Uterus (tissue), 4 donors: ENCODE results near the gene COLGALT1. TPM values are rescaled to one million over a fixed set of nuclear protein-coding genes. Genes with fewer than 3 reads are reported as not detected.
"Not testable (repeated sequence)": the region's sequence is repeated elsewhere in the genome, so short reads cannot be mapped to it uniquely, and the experiment has no call there.

Source experiments
- DNase-seq, 2 donors: peaks; one replicate each; pipeline ENCODE4 v3.0.0-alpha.2; 2019 to 2020
- H3K27ac ChIP-seq, 2 donors: fragments of 200-600 bp; sonication (generic); 1 replicate in 1 of 2; 2 replicates in 1 of 2; pipeline ENCODE4 v1.5.1; 2016 to 2018
- H3K27me3 ChIP-seq, 2 donors: fragments of 200-600 bp; sonication (generic); one replicate each; pipeline ENCODE4 v1.5.1; 2018 to 2019; ENCODE audit warnings: control low read depth in 1 of 2
- H3K36me3 ChIP-seq, 2 donors: fragments of 200-600 bp; sonication (generic); one replicate each; pipeline ENCODE4 v1.5.1; 2019; ENCODE audit warnings: control low read depth in 1 of 2
- H3K4me1 ChIP-seq, 2 donors: fragments of 200-600 bp; sonication (generic); one replicate each; pipeline ENCODE4 v1.5.1; 2018 to 2019; ENCODE audit warnings: control low read depth in 1 of 2
- H3K4me3 ChIP-seq, 2 donors: fragments of 200-600 bp; sonication (generic); 1 replicate in 1 of 2; 2 replicates in 1 of 2; pipeline ENCODE4 v1.5.1; 2018 to 2019; ENCODE audit warnings: mild to moderate bottlenecking in 1 of 2
- H3K9me3 ChIP-seq, 2 donors: fragments of 200-600 bp; sonication (generic); one replicate each; pipeline ENCODE4 v1.5.1; 2019; ENCODE audit warnings: control low read depth in 1 of 2
- CTCF ChIP-seq, 4 experiments: fragments of 200-600 bp in 2 of 4; fragments of 450-650 bp in 2 of 4; sonication (generic) in 2 of 4; IDR thresholded peaks; one replicate each; pipeline ENCODE4 v1.5.1; 2016 to 2019; ENCODE audit warnings: antibody characterized with exemption in 4 of 4, mild to moderate bottlenecking in 2 of 4, moderate library complexity in 1 of 4
- POLR2A ChIP-seq, 2 donors: fragments of 450-650 bp; IDR thresholded peaks; one replicate each; pipeline ENCODE4 v1.6.1; 2016; ENCODE audit warnings: antibody characterized with exemption in 2 of 2, mild to moderate bottlenecking in 1 of 2, moderate library complexity in 1 of 2
- intact Hi-C: fragments of 100-400 bp; cut with DNase I; formaldehyde crosslinking; loops from one replicate; pipeline ENCODE4 v1.15.1; 2023; ENCODE audit warnings: low total_unique reads
- total RNA-seq, 4 donors: library from RNA; depleted of rRNA in 3 of 4; stranded (reverse); fragments of >200 nt in 3 of 4; gene quantifications; one replicate each; pipeline versions ENCODE4 v1.1.0 to v1.2.4, GENCODE V29; 2014 to 2023
- donor health status: DM: yes; HTN: yes; CAD: no.

Gene COLGALT1
- total RNA-seq = 10 to 100 TPM; 24.6 to 56.6 (median 52.0) TPM

- H3K9me3 ChIP-seq = no peaks in the 10 kb centered on the region
- peaks cover 0 to 8% of the 10 kb centered on the region in 2 donors for H3K4me1 ChIP-seq
- H3K27me3 ChIP-seq = no peaks in the 10 kb centered on the region
- peak; percentile 98 to 99 for DNase-seq
- H3K27ac ChIP-seq = peak within 1 kb of the TSS; percentile 78 to 80
- intact Hi-C loops = no loop called here
- TF ChIP-seq CTCF (IDR thresholded peaks at IDR 0.05) = peak in 2 of 4 experiments; percentile 17 to 38
- TF ChIP-seq POLR2A (IDR thresholded peaks at IDR 0.05) = peak; percentile 38 to 63
- H3K4me3 ChIP-seq = peak within 1 kb of the TSS; percentile 76 to 99
- no peaks in the 10 kb centered on the region for H3K36me3 ChIP-seq
These were observed at the start of gene COLGALT1 for GRCh38 chr19:17555480-17555928. COLGALT1 (plus strand) TSS chr19:17555649; CDS start chr19:17555714, 65 bp downstream.

- Histone ChIP-seq H3K36me3 (no peaks in the 10 kb centered on the region), H3K27ac (no peak overlapping the region)
- intact Hi-C loops = no loop called here
These were observed 48.7 kb upstream of the COLGALT1 start for GRCh38 chr19:17506745-17507144.

GRCh38 chr19:17508558-17508933, 46.9 kb upstream of the COLGALT1 start:
- H3K4me3 ChIP-seq, H3K36me3 ChIP-seq, H3K27me3 ChIP-seq, H3K9me3 ChIP-seq, H3K27ac ChIP-seq, intact Hi-C loops, DNase-seq, H3K4me1 ChIP-seq: not testable (repeated sequence)

More at GRCh38 chr19:17506745-17507144, 48.7 kb upstream of the COLGALT1 start:
- TF ChIP-seq CTCF (IDR thresholded peaks at IDR 0.05) = no peak
- TF ChIP-seq POLR2A (IDR thresholded peaks at IDR 0.05) = no peak
- Histone ChIP-seq H3K9me3 (no peaks in the 10 kb centered on the region), H3K4me1 (peaks cover 0 to 5% of the 10 kb centered on the region in 2 donors), H3K4me3 (no peak overlapping the region), H3K27me3 (no peaks in the 10 kb centered on the region)
- DNase-seq = no peak

GRCh38 chr19:17510220-17510993, 45.0 kb upstream of the COLGALT1 start:
- no peak for TF ChIP-seq POLR2A (IDR thresholded peaks at IDR 0.05)
- TF ChIP-seq CTCF (IDR thresholded peaks at IDR 0.05) = no peak
- Histone ChIP-seq H3K36me3 (no peaks in the 10 kb centered on the region), H3K4me1 (peaks cover 0 to 5% of the 10 kb centered on the region in 2 donors), H3K27me3 (no peaks in the 10 kb centered on the region), H3K27ac (peak overlapping the region; percentile 93 to 97), H3K9me3 (no peaks in the 10 kb centered on the region), H3K4me3 (peak overlapping the region; percentile 81 to 84)
- no peak for DNase-seq
- intact Hi-C loops = no loop called here

GRCh38 chr19:17511724-17512573, 43.5 kb upstream of the COLGALT1 start:
- no peaks in the 10 kb centered on the region for H3K9me3 ChIP-seq
- DNase-seq = peak; percentile 85 to 88
- intact Hi-C loops = no loop called here
- H3K4me1 ChIP-seq = peaks cover 0 to 5% of the 10 kb centered on the region in 2 donors
- peak overlapping the region; percentile 81 to 84 for H3K4me3 ChIP-seq
- H3K27me3 ChIP-seq = no peaks in the 10 kb centered on the region
- peak overlapping the region; percentile 93 to 97 for H3K27ac ChIP-seq
- no peaks in the 10 kb centered on the region for H3K36me3 ChIP-seq
- TF ChIP-seq CTCF (IDR thresholded peaks at IDR 0.05) (peak; percentile 24 to 37 (median 28)), POLR2A (IDR thresholded peaks at IDR 0.05) (peak in 1 of 2 donors; percentile 71)
